BE2C (cell line): ENCODE measurements around the gene ZBTB46.

Experiments
- DNase-seq: peaks from one replicate; pipeline ENCODE4 v3.0.0-alpha.2; 2020
- H3K27me3 ChIP-seq: fragments of 250-450 bp; sonication (Bioruptor Pico); 2 replicates; pipeline ENCODE4 v1.5.1; 2020; ENCODE audit warnings: mild to moderate bottlenecking
- H3K36me3 ChIP-seq: fragments of 250-450 bp; sonication (Bioruptor Pico); 2 replicates; pipeline ENCODE4 v1.5.1; 2020; ENCODE audit warnings: mild to moderate bottlenecking
- H3K4me1 ChIP-seq: fragments of 250-450 bp; sonication (Bioruptor Pico); 2 replicates; pipeline ENCODE4 v1.5.1; 2020
- H3K4me3 ChIP-seq: 2 replicates; pipeline ENCODE4 v1.5.1; 2011; ENCODE audit warnings: low read depth, low read length
- H3K9me3 ChIP-seq: fragments of 250-450 bp; sonication (Bioruptor Pico); 2 replicates; pipeline ENCODE4 v1.5.1; 2020
- CTCF ChIP-seq: IDR thresholded peaks from 2 replicates; pipeline ENCODE4 v1.5.1; 2012; ENCODE audit warnings: mild to moderate bottlenecking, low read depth, low read length

ZBTB46 gene

GRCh38 chr20:63742381-63743024 lies 88.6 kb downstream of the ZBTB46 start:
- peak; percentile 18 for DNase-seq
- H3K4me3 ChIP-seq: no peak overlapping the region
- no peaks in the 10 kb centered on the region for H3K9me3 ChIP-seq
- peaks cover 3% of the 10 kb centered on the region; the same call in 1 of the 2 replicates for H3K27me3 ChIP-seq
- H3K4me1 ChIP-seq: peaks cover 3% of the 10 kb centered on the region
- H3K36me3 ChIP-seq: peaks cover 14% of the 10 kb centered on the region
- TF ChIP-seq CTCF: no peak

- TF ChIP-seq CTCF: no peak
- peaks cover 3% of the 10 kb centered on the region for H3K4me1 ChIP-seq
- H3K36me3 ChIP-seq: peaks cover 14% of the 10 kb centered on the region
- DNase-seq: no peak
- peak overlapping the region; percentile 72 for H3K4me3 ChIP-seq
- peaks cover 3% of the 10 kb centered on the region; the same call in 1 of the 2 replicates for H3K27me3 ChIP-seq
- no peaks in the 10 kb centered on the region for H3K9me3 ChIP-seq
Measured at GRCh38 chr20:63741676-63742380, 89.2 kb downstream of the ZBTB46 start.

GRCh38 chr20:63741354-63741675 lies 89.7 kb downstream of the ZBTB46 start:
- peaks cover 3% of the 10 kb centered on the region for H3K4me1 ChIP-seq
- TF ChIP-seq CTCF: no peak
- peaks cover 3% of the 10 kb centered on the region; the same call in 1 of the 2 replicates for H3K27me3 ChIP-seq
- peaks cover 14% of the 10 kb centered on the region for H3K36me3 ChIP-seq
- H3K9me3 ChIP-seq: no peaks in the 10 kb centered on the region
- H3K4me3 ChIP-seq: peak overlapping the region; percentile 72
- no peak for DNase-seq

- Histone ChIP-seq H3K27me3 (peaks cover 3% of the 10 kb centered on the region; the same call in 1 of the 2 replicates), H3K4me3 (peak overlapping the region; percentile 72), H3K4me1 (peaks cover 3% of the 10 kb centered on the region), H3K9me3 (no peaks in the 10 kb centered on the region), H3K36me3 (peaks cover 16% of the 10 kb centered on the region)
- TF ChIP-seq CTCF: peak; percentile 12; the same call in 1 of the 2 replicates
- peak; percentile 86 for DNase-seq
Measured at GRCh38 chr20:63740627-63741353, 90.3 kb downstream of the ZBTB46 start.

GRCh38 chr20:63740070-63740626 lies 90.9 kb downstream of the ZBTB46 start:
- peak; percentile 56 for DNase-seq
- H3K4me3 ChIP-seq: peak overlapping the region; percentile 72
- H3K4me1 ChIP-seq: peaks cover 3% of the 10 kb centered on the region
- H3K36me3 ChIP-seq: peaks cover 22% of the 10 kb centered on the region
- TF ChIP-seq CTCF: no peak
- H3K27me3 ChIP-seq: peaks cover 3% of the 10 kb centered on the region; the same call in 1 of the 2 replicates
- no peaks in the 10 kb centered on the region for H3K9me3 ChIP-seq
